Fibroblast of pulmonary artery (primary cell): ENCODE measurements around the gene TMX4.
A peak's percentile ranks its signal among the peaks of the same experiment; 100 is the strongest.

ENCODE experiments used
- DNase-seq: peaks from one replicate; pipeline ENCODE4 v3.0.0-alpha.2; 2010; ENCODE audit warnings: low read depth
- H3K4me3 ChIP-seq: replicated peaks from 2 replicates; pipeline ENCODE4 v1.5.1; 2011; ENCODE audit warnings: low read depth, mild to moderate bottlenecking, control low read depth, low read length, moderate library complexity
- CTCF ChIP-seq: IDR thresholded peaks from 2 replicates; pipeline ENCODE4 v1.5.1; 2011; ENCODE audit warnings: mild to moderate bottlenecking, control low read depth, low read length, inconsistent platforms; ENCODE audit errors: missing control alignments

TMX4 gene

GRCh38 chr20:8060977-8061376 is 41.4 kb upstream of the TMX4 start:
- DNase-seq, result no peak
- H3K4me3 ChIP-seq, result no peak overlapping the region
- TF ChIP-seq CTCF, result no peak

- no peak for TF ChIP-seq CTCF
- no peak overlapping the region for H3K4me3 ChIP-seq
- DNase-seq, result no peak
Observed at GRCh38 chr20:8057871-8058270, 38.3 kb upstream of the TMX4 start.

- TF ChIP-seq CTCF, result no peak
- no peak overlapping the region for H3K4me3 ChIP-seq
- no peak for DNase-seq
Observed at GRCh38 chr20:8055096-8055495, 35.5 kb upstream of the TMX4 start.

GRCh38 chr20:8050157-8050837 is 30.7 kb upstream of the TMX4 start:
- no peak overlapping the region for H3K4me3 ChIP-seq
- TF ChIP-seq CTCF, result no peak
- DNase-seq, result peak; percentile 48

- no peak overlapping the region for H3K4me3 ChIP-seq
- no peak for TF ChIP-seq CTCF
- DNase-seq, result no peak
Observed at GRCh38 chr20:8049310-8049709, 29.7 kb upstream of the TMX4 start.

- H3K4me3 ChIP-seq, result no peak overlapping the region
Observed at GRCh38 chr20:8045946-8046345, 26.4 kb upstream of the TMX4 start.

More at GRCh38 chr20:8045946-8046345, 26.4 kb upstream of the TMX4 start:
- TF ChIP-seq CTCF, result no peak
- DNase-seq, result no peak
